HG02885 (cell line): Measurements from ENCODE around the gene TCERG1L.

Source experiments
- ATAC-seq: cut with Tn5 transposase; IDR thresholded peaks from one replicate; pipeline ENCODE4 v1.9.1; 2021; ENCODE audit warnings: mild to moderate bottlenecking; ENCODE audit not compliant: unreplicated experiment, poor library complexity

The TCERG1L gene

GRCh38 chr10:131094527-131095312 is 216.8 kb downstream of the TCERG1L start:
- no peak for ATAC-seq

GRCh38 chr10:131093795-131094366 is 217.6 kb downstream of the TCERG1L start:
- no peak for ATAC-seq

- no peak for ATAC-seq
Measured at GRCh38 chr10:131093346-131093745, 218.2 kb downstream of the TCERG1L start.

- ATAC-seq, result no peak
Measured at GRCh38 chr10:131092876-131093275, 218.6 kb downstream of the TCERG1L start.

- no peak for ATAC-seq
Measured at GRCh38 chr10:131092386-131092785, 219.1 kb downstream of the TCERG1L start.

GRCh38 chr10:131091682-131092081 is 219.8 kb downstream of the TCERG1L start:
- no peak for ATAC-seq

GRCh38 chr10:131090761-131091661 is 220.5 kb downstream of the TCERG1L start:
- ATAC-seq, result no peak

- no peak for ATAC-seq
Measured at GRCh38 chr10:131089861-131090260, 221.7 kb downstream of the TCERG1L start.

GRCh38 chr10:131089150-131089549 is 222.4 kb downstream of the TCERG1L start:
- no peak for ATAC-seq

- ATAC-seq, result no peak
Measured at GRCh38 chr10:131088619-131089018, 222.9 kb downstream of the TCERG1L start.

- no peak for ATAC-seq
Measured at GRCh38 chr10:131087464-131088215, 223.9 kb downstream of the TCERG1L start.

- ATAC-seq, result no peak
Measured at GRCh38 chr10:131086511-131086910, 225.0 kb downstream of the TCERG1L start.

- ATAC-seq, result no peak
Measured at GRCh38 chr10:131086094-131086493, 225.4 kb downstream of the TCERG1L start.

- ATAC-seq, result no peak
Measured at GRCh38 chr10:131085091-131085860, 226.2 kb downstream of the TCERG1L start.

- no peak for ATAC-seq
Measured at GRCh38 chr10:131084791-131085090, 226.8 kb downstream of the TCERG1L start.

- no peak for ATAC-seq
Measured at GRCh38 chr10:131083915-131084790, 227.4 kb downstream of the TCERG1L start.

- ATAC-seq, result no peak
Measured at GRCh38 chr10:131082991-131083481, 228.5 kb downstream of the TCERG1L start.

GRCh38 chr10:131082201-131082850 is 229.2 kb downstream of the TCERG1L start:
- no peak for ATAC-seq
